HepG2 (cell line): ENCODE data around the gene NCAM2. TPM values are rescaled to one million over a fixed set of nuclear protein-coding genes. Genes with fewer than 3 reads are reported as not detected.

Experiments
- ATAC-seq: fragments of 200-7000 bp; cut with Tn5 transposase; 3 replicates; pipeline ENCODE4 v1.9.1; 2020; ENCODE audit warnings: mild to moderate bottlenecking, moderate library complexity
- BruUV-seq: library from RNA; stranded (reverse); fragments of 400-500 nt; replicated peaks from 2 replicates; lab custom pipeline; 2021; lab: Mats Ljungman, UMichigan
- CTCF ChIA-PET: fragments of 300-600 bp; formaldehyde crosslinking; extraction: SDS; loops from one replicate; lab custom pipeline; 2021; ENCODE audit warnings: low total read pairs, inconsistent platforms, low intra/inter-chr PET ratio; lab: Yijun Ruan, JAX
- POLR2A ChIA-PET: fragments of 350-600 bp; sonication (Branson Sonifier 250); formaldehyde crosslinking; loops from one replicate; lab custom pipeline; 2020; ENCODE audit warnings: antibody characterized with exemption, inconsistent platforms; lab: Yijun Ruan, JAX
- DNase-seq: peaks from one replicate; pipeline ENCODE4 v3.0.0-alpha.2; 2015; ENCODE audit warnings: low spot score
- FAIRE-seq: peaks from 3 replicates; lab custom pipeline; 2011; peaks lifted over from hg19 to GRCh38; lab: Jason Lieb, UNC
- H2AFZ ChIP-seq: one replicate; pipeline ENCODE4 v1.6.1; 2011; ENCODE audit warnings: low read length, inconsistent platforms
- H3K27ac ChIP-seq: fragments of 300-600 bp; 3 replicates; pipeline ENCODE4 v1.8.0; 2011; ENCODE audit warnings: mixed run types, mild to moderate bottlenecking, mixed read lengths, low read length, inconsistent platforms; ENCODE audit not compliant: insufficient read depth; ENCODE audit errors: extremely low read length
- H3K27me3 ChIP-seq, 2 experiments: fragments of 200-600 bp in 1 of 2; 2 replicates in 1 of 2; 3 replicates in 1 of 2; pipeline versions ENCODE4 v1.6.0 to v1.8.0; 2011; ENCODE audit warnings: low read length in 2 of 2, mild to moderate bottlenecking in 2 of 2, moderate library complexity in 2 of 2, inconsistent platforms in 1 of 2; ENCODE audit not compliant: insufficient read depth in 2 of 2, control insufficient read depth in 1 of 2
- H3K36me3 ChIP-seq, 2 experiments: fragments of 200-600 bp in 1 of 2; replicated peaks in 1 of 2; 2 replicates in 1 of 2; 3 replicates in 1 of 2; pipeline versions ENCODE4 v1.5.1 to v1.8.0; 2011; ENCODE audit warnings: low read length in 2 of 2, inconsistent platforms in 1 of 2; ENCODE audit not compliant: insufficient read depth in 2 of 2, control insufficient read depth in 1 of 2
- H3K4me1 ChIP-seq: 2 replicates; pipeline ENCODE4 v1.5.1; 2012; ENCODE audit warnings: low read length, inconsistent platforms; ENCODE audit not compliant: insufficient read depth
- H3K4me2 ChIP-seq: 2 replicates; pipeline ENCODE4 v1.6.0; 2011; ENCODE audit warnings: low read depth, low read length, inconsistent platforms
- H3K4me3 ChIP-seq, 3 experiments: fragments of 200-600 bp in 1 of 3; sonication (generic), shearing (Covaris generic) in 1 of 3; replicated peaks in 1 of 3; 2 replicates each; pipeline ENCODE4 v1.5.1; 2011 to 2016; ENCODE audit warnings: low read length in 3 of 3, inconsistent platforms in 2 of 3, low read depth in 2 of 3, mild to moderate bottlenecking in 2 of 3, control low read depth in 1 of 3, mixed read lengths in 1 of 3; ENCODE audit not compliant: insufficient read depth in 1 of 3
- H3K79me2 ChIP-seq: one replicate; pipeline ENCODE4 v1.6.1; 2011; ENCODE audit warnings: low read length, inconsistent platforms; ENCODE audit not compliant: insufficient read depth
- H3K9ac ChIP-seq: 2 replicates; pipeline ENCODE4 v1.6.0; 2011; ENCODE audit warnings: mild to moderate bottlenecking, low read depth, low read length, inconsistent platforms; ENCODE audit not compliant: insufficient read depth
- H3K9me3 ChIP-seq: 2 replicates; pipeline ENCODE4 v1.5.1; 2012; ENCODE audit warnings: mild to moderate bottlenecking, low read length
- H4K20me1 ChIP-seq: 2 replicates; pipeline ENCODE4 v1.6.0; 2011; ENCODE audit warnings: inconsistent platforms, mild to moderate bottlenecking, low read length, moderate library complexity; ENCODE audit not compliant: insufficient read depth
- BCL6 ChIP-seq: IDR thresholded peaks from 2 replicates; pipeline ENCODE4 v1.6.1; 2016; ENCODE audit warnings: missing genetic modification reagents, missing compliant biosample characterization
- CBX5 ChIP-seq: sonication (generic); formaldehyde crosslinking; IDR thresholded peaks from 2 replicates; pipeline ENCODE4 v1.4.0; 2020; ENCODE audit warnings: missing genetic modification reagents, borderline replicate concordance
- DNMT3B ChIP-seq: conservative IDR thresholded peaks from 2 replicates; pipeline ENCODE4 v1.6.1; 2016; ENCODE audit warnings: missing biosample characterization, control low read depth
- FOXA3 ChIP-seq: IDR thresholded peaks from 2 replicates; pipeline ENCODE4 v1.6.1; 2016; ENCODE audit warnings: missing genetic modification reagents, missing compliant biosample characterization
- KLF9 ChIP-seq: IDR thresholded peaks from 2 replicates; pipeline ENCODE4 v1.6.1; 2016; ENCODE audit warnings: low read depth
- PAWR ChIP-seq: sonication (generic); formaldehyde crosslinking; IDR thresholded peaks from 2 replicates; pipeline ENCODE4 v1.4.0; 2020; ENCODE audit warnings: missing genetic modification reagents, mild to moderate bottlenecking, borderline replicate concordance
- SP2 ChIP-seq: sonication (generic); formaldehyde crosslinking; IDR thresholded peaks from 2 replicates; pipeline ENCODE4 v1.5.1; 2020; ENCODE audit warnings: mild to moderate bottlenecking, missing genetic modification reagents
- SRSF1 ChIP-seq: fragments of 200-400 bp; formaldehyde crosslinking; optimal IDR thresholded peaks from 2 replicates; pipeline ENCODE3; 2017; ENCODE audit warnings: mild to moderate bottlenecking, low read depth, low read length, moderate library complexity
- TBX2 ChIP-seq: sonication (generic); formaldehyde crosslinking; IDR thresholded peaks from 2 replicates; pipeline ENCODE4 v1.5.0; 2020; ENCODE audit warnings: missing genetic modification reagents, mild to moderate bottlenecking, borderline replicate concordance
- TCF12 ChIP-seq, 2 experiments: fragments of 450-650 bp in 1 of 2; sonication (generic) in 1 of 2; formaldehyde crosslinking in 1 of 2; IDR thresholded peaks; 2 replicates each; pipeline versions ENCODE4 v1.6.1 to v1.8.0; 2017 to 2022; ENCODE audit warnings: antibody characterized with exemption in 1 of 2, mild to moderate bottlenecking in 1 of 2, missing genetic modification reagents in 1 of 2, moderate library complexity in 1 of 2
- TRIM24 ChIP-seq: sonication (generic); formaldehyde crosslinking; IDR thresholded peaks from 2 replicates; pipeline ENCODE4 v1.8.0; 2022; ENCODE audit warnings: mild to moderate bottlenecking, missing genetic modification reagents
- YY1 ChIP-seq: IDR thresholded peaks from 2 replicates; pipeline ENCODE4 v1.6.1; 2011; ENCODE audit warnings: low read length, low read depth, moderate library complexity, mild to moderate bottlenecking; ENCODE audit not compliant: insufficient read depth, insufficient replicate concordance
- ZNF205 ChIP-seq: IDR thresholded peaks from 2 replicates; pipeline ENCODE4 v1.6.1; 2018; ENCODE audit warnings: missing biosample characterization, missing genetic modification reagents
- ZNF367 ChIP-seq: sonication (generic); formaldehyde crosslinking; IDR thresholded peaks from 2 replicates; pipeline ENCODE4 v1.4.0; 2020; ENCODE audit warnings: missing genetic modification reagents, borderline replicate concordance
- ZNF441 ChIP-seq: sonication (generic); formaldehyde crosslinking; IDR thresholded peaks from 2 replicates; pipeline ENCODE4 v1.7.0; 2021; ENCODE audit warnings: missing genetic modification reagents, borderline replicate concordance
- ZNF589 ChIP-seq: sonication (generic); formaldehyde crosslinking; conservative IDR thresholded peaks from 2 replicates; pipeline ENCODE4 v1.8.0; 2022; ENCODE audit warnings: mild to moderate bottlenecking, moderate library complexity, missing genetic modification reagents
- ZNF687 ChIP-seq: sonication (generic); formaldehyde crosslinking; IDR thresholded peaks from 2 replicates; pipeline ENCODE4 v1.5.1; 2020; ENCODE audit warnings: mild to moderate bottlenecking, missing genetic modification reagents, moderate library complexity
- ZNF790 ChIP-seq: sonication (generic); formaldehyde crosslinking; IDR thresholded peaks from 2 replicates; pipeline ENCODE4 v1.8.0; 2022; ENCODE audit warnings: missing genetic modification reagents, mild to moderate bottlenecking, borderline replicate concordance
- WGBS: methylation state at CpG from one replicate; pipeline ENCODE4 v1.1.6; 2017; ENCODE audit warnings: low lambda C conversion rate; 5-methylcytosine and 5-hydroxymethylcytosine counted together
- in situ Hi-C: cut with HindIII; loops from 2 replicates; pipeline ENCODE4 v1.10.0; 2017; ENCODE audit warnings: low pct_unique_long_range_greater_than_20kb; ENCODE audit not compliant: extremely low pct_ligation_motif_present
- intact Hi-C: fragments of 100-400 bp; cut with micrococcal nuclease; formaldehyde crosslinking; loops from one replicate; pipeline ENCODE4 v1.10.0; 2022; ENCODE audit not compliant: unreplicated experiment
- polyA plus RNA-seq, 8 experiments: library from polyadenylated mRNA; depleted of rRNA in 3 of 8; stranded (reverse) in 7 of 8; unstranded in 1 of 8; fragments of >200 nt; fragmentation: Illumina TruSeq in 4 of 8; extraction: Trizol in 4 of 8; gene quantifications; 2 replicates each; pipeline versions ENCODE4 v1.2.1 to v1.2.3, GENCODE V29; 2011 to 2016; ENCODE audit warnings: low read depth in 4 of 8, missing spikeins in 1 of 8, mixed read lengths in 1 of 8; ENCODE audit not compliant: insufficient read depth in 1 of 8
- total RNA-seq, 5 experiments: library from RNA; depleted of rRNA; stranded (reverse); fragments of >200 nt; fragmentation: Illumina TruSeq; extraction: Trizol; gene quantifications; 2 replicates each; pipeline ENCODE4 v1.2.3, GENCODE V29; 2016; ENCODE audit warnings: low read depth in 1 of 5
- TF ChIP-seq, protein P1 (sequence below): IDR thresholded peaks from 2 replicates; pipeline ENCODE4 v1.6.1; 2016; ENCODE audit warnings: control low read depth
- TF ChIP-seq, protein P2 (sequence below): sonication (generic); formaldehyde crosslinking; conservative IDR thresholded peaks from 2 replicates; pipeline ENCODE4 v1.8.0; 2022; ENCODE audit warnings: low read depth, missing genetic modification reagents

Gene NCAM2
- total and polyA plus RNA-seq, 2 of the 13 experiments (the other 11 are each of a cell fraction or from before 2014, with no cell fraction given): not detected

- no peak for ATAC-seq
- ChIA-PET CTCF (no interaction called here), POLR2A (no interaction called here)
These were observed 395.9 kb downstream of the NCAM2 start for GRCh38 chr21:21394064-21394463.

DNA sequence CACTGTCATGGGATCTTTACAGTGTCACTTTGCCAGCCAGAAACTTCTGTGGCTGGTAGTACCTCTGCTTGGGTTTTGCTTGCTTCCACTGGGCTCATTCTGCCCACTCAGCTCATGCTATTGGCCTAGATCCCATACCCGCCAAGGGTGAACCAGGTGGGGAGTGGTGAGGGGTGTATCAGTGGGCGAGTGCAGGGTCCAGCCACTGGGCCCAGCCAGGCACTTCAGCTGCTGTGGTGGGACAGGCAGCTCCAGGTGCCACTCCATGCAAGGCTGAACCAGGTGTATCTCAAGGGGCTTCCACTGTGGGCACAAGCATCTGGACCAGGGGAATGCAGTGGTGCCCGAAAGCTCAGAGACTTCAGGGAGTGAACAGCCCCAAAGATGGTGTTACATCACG is 398.2 kb downstream of the NCAM2 start:
- no TSS peak for BruUV-seq
- no peak for ATAC-seq
- no peak for DNase-seq
- FAIRE-seq: no peak
- no peaks in the 10 kb centered on the region for H3K27me3 ChIP-seq
- H3K36me3 ChIP-seq: no peaks in the 10 kb centered on the region
- no peak overlapping the region for H3K9ac ChIP-seq
- in situ Hi-C loops (no loop called here), intact Hi-C loops (no loop called here)
- H3K27ac ChIP-seq: no peak overlapping the region
- H3K4me2 ChIP-seq: no peak overlapping the region
- no peaks in the 10 kb centered on the region for H3K79me2 ChIP-seq
- ChIA-PET POLR2A (no interaction called here), CTCF (no interaction called here)
- no peaks in the 10 kb centered on the region for H3K4me1 ChIP-seq
- H4K20me1 ChIP-seq: no peaks in the 10 kb centered on the region
- WGBS: 20% methylated on average over 1 of the region's 4 CpGs
- no peak overlapping the region for H3K4me3 ChIP-seq
- H2AFZ ChIP-seq: no peak overlapping the region
- peaks cover 90% of the 10 kb centered on the region for H3K9me3 ChIP-seq
- TF ChIP-seq CBX5 (CRISPR knock-in tag): no peak
- TF ChIP-seq KLF9 (CRISPR knock-in tag): no peak
- no peak for TF ChIP-seq ZNF589 (CRISPR knock-in tag)
- TF ChIP-seq YY1: no peak
- TF ChIP-seq, protein P1, sequence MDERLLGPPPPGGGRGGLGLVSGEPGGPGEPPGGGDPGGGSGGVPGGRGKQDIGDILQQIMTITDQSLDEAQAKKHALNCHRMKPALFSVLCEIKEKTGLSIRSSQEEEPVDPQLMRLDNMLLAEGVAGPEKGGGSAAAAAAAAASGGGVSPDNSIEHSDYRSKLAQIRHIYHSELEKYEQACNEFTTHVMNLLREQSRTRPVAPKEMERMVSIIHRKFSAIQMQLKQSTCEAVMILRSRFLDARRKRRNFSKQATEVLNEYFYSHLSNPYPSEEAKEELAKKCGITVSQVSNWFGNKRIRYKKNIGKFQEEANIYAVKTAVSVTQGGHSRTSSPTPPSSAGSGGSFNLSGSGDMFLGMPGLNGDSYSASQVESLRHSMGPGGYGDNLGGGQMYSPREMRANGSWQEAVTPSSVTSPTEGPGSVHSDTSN (CRISPR knock-in tag): no peak
- no peak for TF ChIP-seq ZNF687 (CRISPR knock-in tag)
- no peak for TF ChIP-seq TRIM24 (CRISPR knock-in tag)

More at GRCh38 chr21:21394064-21394463, 395.9 kb downstream of the NCAM2 start:
- FAIRE-seq: no peak
- in situ Hi-C loops: no loop called here
- Histone ChIP-seq H3K4me2 (no peak overlapping the region), H3K4me1 (no peaks in the 10 kb centered on the region), H3K9me3 (peaks cover 88% of the 10 kb centered on the region), H3K4me3 (no peak overlapping the region), H3K27me3 (no peaks in the 10 kb centered on the region), H4K20me1 (no peaks in the 10 kb centered on the region), H3K27ac (no peak overlapping the region)
- DNase-seq: no peak
- no TSS peak for BruUV-seq
- no peak for TF ChIP-seq BCL6 (CRISPR knock-in tag)
- TF ChIP-seq SRSF1: no peak
- TF ChIP-seq TCF12 (IDR thresholded peaks at IDR 0.05): no peak
- TF ChIP-seq TCF12 (CRISPR knock-in tag; IDR thresholded peaks at IDR 0.05): no peak
- no peak for TF ChIP-seq ZNF790
- TF ChIP-seq, protein P2, sequence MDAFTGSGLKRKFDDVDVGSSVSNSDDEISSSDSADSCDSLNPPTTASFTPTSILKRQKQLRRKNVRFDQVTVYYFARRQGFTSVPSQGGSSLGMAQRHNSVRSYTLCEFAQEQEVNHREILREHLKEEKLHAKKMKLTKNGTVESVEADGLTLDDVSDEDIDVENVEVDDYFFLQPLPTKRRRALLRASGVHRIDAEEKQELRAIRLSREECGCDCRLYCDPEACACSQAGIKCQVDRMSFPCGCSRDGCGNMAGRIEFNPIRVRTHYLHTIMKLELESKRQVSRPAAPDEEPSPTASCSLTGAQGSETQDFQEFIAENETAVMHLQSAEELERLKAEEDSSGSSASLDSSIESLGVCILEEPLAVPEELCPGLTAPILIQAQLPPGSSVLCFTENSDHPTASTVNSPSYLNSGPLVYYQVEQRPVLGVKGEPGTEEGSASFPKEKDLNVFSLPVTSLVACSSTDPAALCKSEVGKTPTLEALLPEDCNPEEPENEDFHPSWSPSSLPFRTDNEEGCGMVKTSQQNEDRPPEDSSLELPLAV (CRISPR knock-in tag): no peak
- TF ChIP-seq TBX2 (CRISPR knock-in tag): no peak
- no peak for TF ChIP-seq ZNF367
- TF ChIP-seq FOXA3: no peak
- TF ChIP-seq ZNF205 (CRISPR knock-in tag): no peak
- TF ChIP-seq DNMT3B: no peak
- no peak for TF ChIP-seq SP2 (CRISPR knock-in tag)
- no peak for TF ChIP-seq PAWR (CRISPR knock-in tag)
- no peak for TF ChIP-seq ZNF441 (CRISPR knock-in tag)
- TF ChIP-seq, all 625 proteins: peak for 0
- intact Hi-C loops: no loop called here
- no peaks in the 10 kb centered on the region for H3K36me3 ChIP-seq
- no peak overlapping the region for H2AFZ ChIP-seq
- H3K79me2 ChIP-seq: no peaks in the 10 kb centered on the region
- H3K9ac ChIP-seq: no peak overlapping the region
